Keratinocyte (primary cell): ENCODE measurements around the gene DCLK2.

ENCODE experiments used
- EZH2 ChIP-seq: IDR thresholded peaks from one replicate; pipeline ENCODE4 v1.6.1; 2012; ENCODE audit warnings: inconsistent platforms, mild to moderate bottlenecking, low read length, moderate library complexity
- TF ChIP-seq, protein P1 (sequence below), 3 experiments: IDR thresholded peaks in 1 of 3; conservative IDR thresholded peaks in 1 of 3; optimal IDR thresholded peaks in 1 of 3; 2 replicates in 2 of 3; 3 replicates in 1 of 3; pipeline versions ENCODE3 to v1.5.1; 2011; ENCODE audit warnings: low read length in 3 of 3, mild to moderate bottlenecking in 3 of 3, moderate library complexity in 2 of 3, control low read depth in 1 of 3, inconsistent platforms in 1 of 3; ENCODE audit not compliant: insufficient read depth in 2 of 3; ENCODE audit errors: extremely low read depth in 1 of 3

DNA sequence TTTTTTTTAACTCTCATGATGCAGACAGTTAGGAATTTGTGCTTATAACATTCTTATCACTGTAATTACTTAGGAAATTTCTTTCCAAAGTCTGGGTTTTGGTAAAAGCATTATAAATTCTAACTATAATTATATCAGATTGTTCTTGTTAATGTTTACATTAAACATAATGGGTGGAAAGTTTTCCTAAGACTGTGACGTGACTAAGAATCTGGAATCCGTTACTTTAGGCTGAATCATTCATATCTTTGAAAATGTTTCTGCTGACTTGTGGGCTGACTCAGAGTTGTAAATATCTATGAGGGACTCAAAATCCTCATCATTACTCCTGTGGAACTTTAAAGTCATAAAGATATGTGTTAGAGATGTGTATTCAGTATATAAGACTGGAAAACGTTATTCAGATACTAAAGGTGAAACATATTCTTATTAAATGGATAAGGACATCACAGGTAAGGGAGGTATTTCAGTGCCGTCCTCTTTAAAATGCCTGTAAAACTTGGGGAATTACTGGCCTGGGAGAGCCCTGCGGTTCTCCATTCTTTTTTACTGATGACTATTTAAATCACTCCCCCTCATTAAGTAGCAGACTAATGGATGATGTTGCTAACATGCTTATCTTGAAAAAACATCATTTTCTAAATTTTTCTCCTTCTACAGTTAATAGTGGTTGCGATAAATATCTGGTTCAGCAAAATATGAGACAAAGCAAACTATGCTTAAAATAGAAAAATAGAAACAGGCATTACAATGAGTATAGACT lies 159.0 kb downstream of the DCLK2 start:
- TF ChIP-seq, protein P1, sequence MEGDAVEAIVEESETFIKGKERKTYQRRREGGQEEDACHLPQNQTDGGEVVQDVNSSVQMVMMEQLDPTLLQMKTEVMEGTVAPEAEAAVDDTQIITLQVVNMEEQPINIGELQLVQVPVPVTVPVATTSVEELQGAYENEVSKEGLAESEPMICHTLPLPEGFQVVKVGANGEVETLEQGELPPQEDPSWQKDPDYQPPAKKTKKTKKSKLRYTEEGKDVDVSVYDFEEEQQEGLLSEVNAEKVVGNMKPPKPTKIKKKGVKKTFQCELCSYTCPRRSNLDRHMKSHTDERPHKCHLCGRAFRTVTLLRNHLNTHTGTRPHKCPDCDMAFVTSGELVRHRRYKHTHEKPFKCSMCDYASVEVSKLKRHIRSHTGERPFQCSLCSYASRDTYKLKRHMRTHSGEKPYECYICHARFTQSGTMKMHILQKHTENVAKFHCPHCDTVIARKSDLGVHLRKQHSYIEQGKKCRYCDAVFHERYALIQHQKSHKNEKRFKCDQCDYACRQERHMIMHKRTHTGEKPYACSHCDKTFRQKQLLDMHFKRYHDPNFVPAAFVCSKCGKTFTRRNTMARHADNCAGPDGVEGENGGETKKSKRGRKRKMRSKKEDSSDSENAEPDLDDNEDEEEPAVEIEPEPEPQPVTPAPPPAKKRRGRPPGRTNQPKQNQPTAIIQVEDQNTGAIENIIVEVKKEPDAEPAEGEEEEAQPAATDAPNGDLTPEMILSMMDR (optimal IDR thresholded peaks at IDR 0.05 in 1 of 3, IDR thresholded peaks at IDR 0.05 in 1 of 3, conservative IDR thresholded peaks at IDR 0.05 in 1 of 3; ENCODE audit: extremely low read depth in 1 of 3, insufficient read depth in 2 of 3, low read length in 3 of 3): no peak
- TF ChIP-seq EZH2: no peak
